ENCODE measurements around the gene USP47. TPM values are rescaled to one million over a fixed set of nuclear protein-coding genes. Genes with fewer than 3 reads are reported as not detected.

USP47 gene
- total RNA-seq, 4 donors from 2014 or later, result 50.3 to 83.0 (median 69.6) TPM

GRCh38 chr11:11980200-11980599 lies 138.4 kb downstream of the USP47 start:
- no peak overlapping the region for H3K4me3 ChIP-seq (ENCODE audit: low read depth, poor library complexity, severe bottlenecking)
- DNase-seq (ENCODE audit: low spot score in 2 of 2), result no peak
- intact Hi-C loops (cut with DNase I; ENCODE audit: low total_unique reads), result no loop called here
- 96 to 100% methylated on average over 2 of the region's 2 CpGs for WGBS, 2 donors
- TF ChIP-seq POLR2A (IDR thresholded peaks at IDR 0.05) (no peak), CTCF (IDR thresholded peaks at IDR 0.05) (no peak)

GRCh38 chr11:11980841-11981308 lies 139.1 kb downstream of the USP47 start:
- intact Hi-C loops (cut with DNase I; ENCODE audit: low total_unique reads), result no loop called here
- peak in 1 of 2 donors; percentile 79 for DNase-seq (ENCODE audit: low spot score in 2 of 2)
- TF ChIP-seq CTCF (IDR thresholded peaks at IDR 0.05) (no peak), POLR2A (IDR thresholded peaks at IDR 0.05) (no peak)
- 81 to 92% methylated on average over 3 of the region's 3 CpGs for WGBS, 2 donors
- H3K4me3 ChIP-seq (ENCODE audit: low read depth, poor library complexity, severe bottlenecking), result no peak overlapping the region

GRCh38 chr11:11981364-11981763 lies 139.6 kb downstream of the USP47 start:
- no peak for TF ChIP-seq CTCF (IDR thresholded peaks at IDR 0.05)
- TF ChIP-seq POLR2A (IDR thresholded peaks at IDR 0.05), result no peak
- no peak overlapping the region for H3K4me3 ChIP-seq (ENCODE audit: low read depth, poor library complexity, severe bottlenecking)
- intact Hi-C loops (cut with DNase I; ENCODE audit: low total_unique reads), result no loop called here
- 62 to 66% methylated on average over 5 of the region's 5 CpGs for WGBS, 2 donors
- peak in 1 of 2 donors; percentile 58 for DNase-seq (ENCODE audit: low spot score in 2 of 2)

GRCh38 chr11:11981840-11982239 lies 140.1 kb downstream of the USP47 start:
- H3K4me3 ChIP-seq (ENCODE audit: low read depth, poor library complexity, severe bottlenecking), result no peak overlapping the region
- TF ChIP-seq POLR2A (IDR thresholded peaks at IDR 0.05) (no peak), CTCF (IDR thresholded peaks at IDR 0.05) (no peak)
- DNase-seq (ENCODE audit: low spot score in 2 of 2), result peak in 1 of 2 donors; percentile 64
- intact Hi-C loops (cut with DNase I; ENCODE audit: low total_unique reads), result no loop called here
- 82 to 97% methylated on average over 6 of the region's 6 CpGs for WGBS, 2 donors

GRCh38 chr11:11982461-11982860 lies 140.7 kb downstream of the USP47 start:
- intact Hi-C loops (cut with DNase I; ENCODE audit: low total_unique reads), result no loop called here
- peak in 1 of 2 donors; percentile 79 for DNase-seq (ENCODE audit: low spot score in 2 of 2)
- TF ChIP-seq CTCF (IDR thresholded peaks at IDR 0.05) (no peak), POLR2A (IDR thresholded peaks at IDR 0.05) (no peak)
- no peak overlapping the region for H3K4me3 ChIP-seq (ENCODE audit: low read depth, poor library complexity, severe bottlenecking)
- WGBS, 2 donors, result 90 to 98% methylated on average over 9 to 10 of the region's 10 CpGs

GRCh38 chr11:11982975-11983374 lies 141.2 kb downstream of the USP47 start:
- intact Hi-C loops (cut with DNase I; ENCODE audit: low total_unique reads), result no loop called here
- WGBS, 2 donors, result 65 to 75% methylated on average over 2 of the region's 2 CpGs
- no peak for TF ChIP-seq CTCF (IDR thresholded peaks at IDR 0.05)
- TF ChIP-seq POLR2A (IDR thresholded peaks at IDR 0.05), result no peak

More at GRCh38 chr11:11982975-11983374, 141.2 kb downstream of the USP47 start:
- DNase-seq (ENCODE audit: low spot score in 2 of 2), result no peak
- no peak overlapping the region for H3K4me3 ChIP-seq (ENCODE audit: low read depth, poor library complexity, severe bottlenecking)

Measured in lower leg skin (tissue), 4 donors.